GM12864 (cell line): ENCODE results near the gene RPS19.

Source experiments
- DNase-seq: peaks from one replicate; pipeline ENCODE4 v3.0.0-alpha.2; 2011; ENCODE audit warnings: low read depth
- H3K4me3 ChIP-seq: 2 replicates; pipeline ENCODE4 v1.5.1; 2011; ENCODE audit warnings: mild to moderate bottlenecking, low read depth, low read length, control low read depth
- CTCF ChIP-seq: IDR thresholded peaks from 2 replicates; pipeline ENCODE4 v1.5.1; 2011; ENCODE audit warnings: low read depth, mild to moderate bottlenecking, moderate library complexity, low read length, control low read depth, inconsistent platforms; ENCODE audit errors: missing control alignments

The RPS19 gene

GRCh38 chr19:41853768-41854167 is 6.3 kb upstream of the RPS19 start:
- no peak for DNase-seq
- no peak for TF ChIP-seq CTCF
- no peak overlapping the region for H3K4me3 ChIP-seq

GRCh38 chr19:41859213-41859617 is 840 bp upstream of the RPS19 start:
- peak overlapping the region; percentile 40; the same call in 1 of the 2 replicates for H3K4me3 ChIP-seq
- DNase-seq = no peak
- no peak for TF ChIP-seq CTCF

- no peak for TF ChIP-seq CTCF
- H3K4me3 ChIP-seq = peak overlapping the region; percentile 68
- DNase-seq = no peak
These were observed 512 bp downstream of the RPS19 start for GRCh38 chr19:41860419-41861115.

GRCh38 chr19:41861116-41861768 is 1.2 kb downstream of the RPS19 start:
- DNase-seq = no peak
- no peak for TF ChIP-seq CTCF
- peak overlapping the region; percentile 68 for H3K4me3 ChIP-seq

- DNase-seq = no peak
- peak overlapping the region; percentile 68 for H3K4me3 ChIP-seq
- no peak for TF ChIP-seq CTCF
These were observed 1.8 kb downstream of the RPS19 start for GRCh38 chr19:41861846-41862245.

- no peak for DNase-seq
- peak overlapping the region; percentile 68 for H3K4me3 ChIP-seq
- no peak for TF ChIP-seq CTCF
These were observed 2.5 kb downstream of the RPS19 start for GRCh38 chr19:41862445-41862986.
